ENCODE measurements around the gene ACAD11.
"Not testable (repeated sequence)": the region's sequence is repeated elsewhere in the genome, so short reads cannot be mapped to it uniquely, and the experiment has no call there.

ACAD11 gene

DNA sequence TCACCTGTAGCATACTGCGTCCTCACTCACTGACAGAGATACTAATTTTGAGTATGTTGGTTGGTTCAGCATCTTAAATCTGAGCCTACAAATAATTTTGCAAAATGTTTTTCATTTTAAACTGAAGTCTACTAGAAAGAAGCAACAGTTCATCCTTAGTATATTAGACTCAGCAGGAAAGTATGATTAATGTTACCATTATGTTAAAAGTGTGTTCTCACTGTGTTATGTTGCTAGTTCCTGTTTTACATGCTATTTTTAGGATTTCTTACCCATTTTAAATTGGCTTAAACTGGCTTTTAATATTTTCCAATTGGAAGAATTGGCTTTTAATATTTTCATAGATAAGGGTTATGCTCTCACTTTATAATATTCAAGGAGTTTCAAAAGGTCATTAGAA lies 36.8 kb downstream of the ACAD11 start:
- TF ChIP-seq, protein P1, sequence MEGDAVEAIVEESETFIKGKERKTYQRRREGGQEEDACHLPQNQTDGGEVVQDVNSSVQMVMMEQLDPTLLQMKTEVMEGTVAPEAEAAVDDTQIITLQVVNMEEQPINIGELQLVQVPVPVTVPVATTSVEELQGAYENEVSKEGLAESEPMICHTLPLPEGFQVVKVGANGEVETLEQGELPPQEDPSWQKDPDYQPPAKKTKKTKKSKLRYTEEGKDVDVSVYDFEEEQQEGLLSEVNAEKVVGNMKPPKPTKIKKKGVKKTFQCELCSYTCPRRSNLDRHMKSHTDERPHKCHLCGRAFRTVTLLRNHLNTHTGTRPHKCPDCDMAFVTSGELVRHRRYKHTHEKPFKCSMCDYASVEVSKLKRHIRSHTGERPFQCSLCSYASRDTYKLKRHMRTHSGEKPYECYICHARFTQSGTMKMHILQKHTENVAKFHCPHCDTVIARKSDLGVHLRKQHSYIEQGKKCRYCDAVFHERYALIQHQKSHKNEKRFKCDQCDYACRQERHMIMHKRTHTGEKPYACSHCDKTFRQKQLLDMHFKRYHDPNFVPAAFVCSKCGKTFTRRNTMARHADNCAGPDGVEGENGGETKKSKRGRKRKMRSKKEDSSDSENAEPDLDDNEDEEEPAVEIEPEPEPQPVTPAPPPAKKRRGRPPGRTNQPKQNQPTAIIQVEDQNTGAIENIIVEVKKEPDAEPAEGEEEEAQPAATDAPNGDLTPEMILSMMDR (IDR thresholded peaks at IDR 0.05; ENCODE audit: low read depth, low read length, missing control alignments), result no peak
- no peak for DNase-seq (ENCODE audit: low read depth)
- in situ Hi-C loops (cut with HindIII; ENCODE audit: low sequenced_read_pairs), result no loop called here
- no peak overlapping the region for H3K4me3 ChIP-seq (ENCODE audit: low read depth, low read length)

DNA sequence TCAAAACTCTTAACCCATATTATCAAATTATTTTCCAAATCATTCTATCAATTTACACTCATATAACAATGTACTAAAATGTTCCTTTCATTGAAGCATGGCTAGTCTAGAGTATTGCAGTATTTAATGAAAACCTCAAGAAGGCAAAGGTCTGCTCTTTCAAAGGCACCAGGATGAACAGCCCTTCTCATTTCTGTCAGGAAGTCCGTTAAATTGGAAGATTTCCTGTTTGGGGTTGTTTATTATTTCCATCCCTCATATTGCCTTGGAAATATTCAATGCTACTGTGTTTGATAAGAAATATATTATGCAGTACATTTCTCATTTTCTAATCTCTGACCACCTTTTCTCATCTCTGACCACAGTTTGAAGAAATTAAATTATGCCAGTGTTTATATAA lies 37.5 kb downstream of the ACAD11 start:
- TF ChIP-seq, protein P1 (IDR thresholded peaks at IDR 0.05; ENCODE audit: low read depth, low read length, missing control alignments), result no peak
- in situ Hi-C loops (cut with HindIII; ENCODE audit: low sequenced_read_pairs), result no loop called here
- DNase-seq (ENCODE audit: low read depth), result no peak
- H3K4me3 ChIP-seq (ENCODE audit: low read depth, low read length), result no peak overlapping the region

DNA sequence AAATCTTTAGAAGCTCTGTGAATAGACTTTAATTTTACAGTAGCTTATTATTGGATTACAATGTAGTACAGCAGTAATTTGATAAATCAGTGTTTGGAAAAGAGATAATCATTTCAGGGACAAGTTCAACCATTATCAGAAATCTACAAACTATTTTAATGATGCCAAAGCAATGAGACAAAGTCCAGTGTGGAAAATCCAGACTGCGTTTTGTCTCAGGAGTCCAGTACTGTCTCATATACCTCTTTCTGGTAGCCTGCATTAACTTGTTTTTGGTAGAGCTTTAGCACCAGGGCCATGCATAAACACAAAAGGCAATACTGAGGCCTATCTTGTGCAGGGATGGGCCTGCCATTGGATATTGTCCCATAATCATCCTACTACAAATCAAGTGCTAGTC lies 42.8 kb downstream of the ACAD11 start:
- no peak for DNase-seq (ENCODE audit: low read depth)
- H3K4me3 ChIP-seq (ENCODE audit: low read depth, low read length), result no peak overlapping the region
- in situ Hi-C loops (cut with HindIII; ENCODE audit: low sequenced_read_pairs), result no loop called here
- TF ChIP-seq, protein P1 (IDR thresholded peaks at IDR 0.05; ENCODE audit: low read depth, low read length, missing control alignments), result no peak

DNA sequence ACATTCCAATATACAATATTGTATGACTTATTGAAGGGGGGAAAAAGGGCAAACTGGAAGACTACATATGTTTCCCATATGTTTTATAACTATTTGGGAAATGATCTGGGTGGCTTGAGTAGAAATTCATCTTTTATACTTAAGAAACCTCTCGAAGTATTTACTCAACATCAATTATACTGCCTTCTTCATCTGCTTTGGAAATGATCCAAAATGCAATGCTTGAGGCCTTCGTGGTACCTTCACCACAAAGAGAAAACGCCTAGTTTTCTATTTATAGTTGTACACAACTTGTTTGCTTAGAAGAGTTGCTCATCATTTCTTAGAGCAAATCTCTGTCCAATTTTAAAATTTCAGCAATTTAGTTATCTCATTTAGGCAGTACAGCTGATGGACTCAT lies 43.7 kb downstream of the ACAD11 start:
- TF ChIP-seq, protein P1 (IDR thresholded peaks at IDR 0.05; ENCODE audit: low read depth, low read length, missing control alignments), result no peak
- in situ Hi-C loops (cut with HindIII; ENCODE audit: low sequenced_read_pairs), result no loop called here
- no peak overlapping the region for H3K4me3 ChIP-seq (ENCODE audit: low read depth, low read length)
- DNase-seq (ENCODE audit: low read depth), result no peak

DNA sequence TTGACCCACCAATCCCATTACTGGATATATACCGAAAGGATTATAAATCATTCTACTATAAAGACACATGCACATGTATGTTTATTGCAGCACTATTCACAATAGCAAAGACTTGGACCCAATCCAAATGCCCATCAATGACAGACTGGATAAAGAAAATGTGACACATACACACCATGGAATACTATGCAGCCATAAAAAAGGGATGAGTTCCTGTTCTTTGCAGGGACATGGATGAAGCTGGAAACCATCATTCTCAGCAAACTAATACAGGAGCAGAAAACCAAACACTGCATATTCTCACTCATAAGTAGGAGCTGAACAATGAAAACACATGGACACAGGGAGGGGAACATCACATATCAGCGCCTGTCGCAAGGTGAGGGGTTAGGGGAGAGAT lies 44.3 kb downstream of the ACAD11 start:
- in situ Hi-C loops (cut with HindIII; ENCODE audit: low sequenced_read_pairs); DNase-seq (ENCODE audit: low read depth); H3K4me3 ChIP-seq (ENCODE audit: low read depth, low read length): not testable (repeated sequence)

DNA sequence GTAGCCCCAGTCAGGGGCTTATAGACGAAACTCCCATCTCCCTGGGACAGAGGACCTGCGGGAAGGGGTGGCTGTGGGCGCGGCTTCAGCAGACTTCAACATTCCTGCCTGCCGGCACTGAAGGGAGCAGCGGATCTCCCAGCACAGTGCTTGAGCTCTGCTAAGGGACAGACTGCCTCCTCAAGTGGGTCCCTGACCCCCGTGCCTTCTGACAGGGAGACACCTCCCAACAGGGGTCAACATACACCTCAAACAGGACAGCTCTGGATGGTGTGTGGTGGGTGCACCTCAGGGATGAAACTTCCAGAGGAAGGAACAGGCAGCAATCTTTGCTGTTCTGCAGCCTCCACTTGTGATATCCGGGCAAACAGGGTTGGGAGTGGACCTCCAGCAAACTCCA lies 53.0 kb downstream of the ACAD11 start:
- DNase-seq (ENCODE audit: low read depth); H3K4me3 ChIP-seq (ENCODE audit: low read depth, low read length); in situ Hi-C loops (cut with HindIII; ENCODE audit: low sequenced_read_pairs): not testable (repeated sequence)

DNA sequence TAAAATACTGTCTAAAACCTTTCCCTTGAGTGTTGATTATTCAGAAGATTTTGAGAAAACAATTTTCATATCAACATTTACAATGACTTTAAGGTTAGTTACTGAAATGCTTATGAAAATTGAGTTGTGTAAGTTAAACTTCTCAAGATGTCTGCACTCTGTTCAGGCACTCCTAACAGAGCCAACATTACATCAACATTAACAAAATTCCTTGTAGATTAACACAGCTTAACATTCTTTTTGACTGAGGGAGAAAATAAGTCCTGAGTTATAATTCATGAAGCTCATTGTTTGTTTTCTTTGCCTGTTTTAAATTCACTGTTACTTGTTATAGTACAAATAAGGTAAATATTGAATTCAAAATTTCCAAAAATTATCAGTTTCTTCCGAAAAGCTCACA lies 53.5 kb downstream of the ACAD11 start:
- no peak for DNase-seq (ENCODE audit: low read depth)
- in situ Hi-C loops (cut with HindIII; ENCODE audit: low sequenced_read_pairs), result no loop called here
- H3K4me3 ChIP-seq (ENCODE audit: low read depth, low read length), result no peak overlapping the region
- TF ChIP-seq, protein P1 (IDR thresholded peaks at IDR 0.05; ENCODE audit: low read depth, low read length, missing control alignments), result no peak

DNA sequence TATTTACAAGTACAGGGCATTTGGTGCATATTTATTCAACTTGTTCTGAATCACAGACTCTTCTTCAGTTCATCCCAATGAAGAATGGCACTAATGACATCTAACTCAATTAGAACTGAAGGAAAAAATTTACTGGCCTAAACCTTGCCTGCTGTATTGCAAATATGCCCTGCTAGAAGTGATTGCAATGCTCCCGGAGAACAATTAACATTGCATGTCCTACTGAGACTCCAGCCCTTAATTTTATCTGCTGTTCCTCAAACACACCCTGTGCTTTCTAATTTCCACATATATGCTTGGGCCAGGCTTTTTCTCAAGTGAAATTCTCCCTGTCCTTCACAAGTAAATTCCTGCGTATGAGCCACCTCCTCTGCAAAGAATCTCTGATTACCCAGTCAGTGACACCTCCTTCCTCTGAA lies 54.2 kb downstream of the ACAD11 start:
- TF ChIP-seq, protein P1 (IDR thresholded peaks at IDR 0.05; ENCODE audit: low read depth, low read length, missing control alignments), result no peak
- in situ Hi-C loops (cut with HindIII; ENCODE audit: low sequenced_read_pairs), result no loop called here
- DNase-seq (ENCODE audit: low read depth), result no peak

DNA sequence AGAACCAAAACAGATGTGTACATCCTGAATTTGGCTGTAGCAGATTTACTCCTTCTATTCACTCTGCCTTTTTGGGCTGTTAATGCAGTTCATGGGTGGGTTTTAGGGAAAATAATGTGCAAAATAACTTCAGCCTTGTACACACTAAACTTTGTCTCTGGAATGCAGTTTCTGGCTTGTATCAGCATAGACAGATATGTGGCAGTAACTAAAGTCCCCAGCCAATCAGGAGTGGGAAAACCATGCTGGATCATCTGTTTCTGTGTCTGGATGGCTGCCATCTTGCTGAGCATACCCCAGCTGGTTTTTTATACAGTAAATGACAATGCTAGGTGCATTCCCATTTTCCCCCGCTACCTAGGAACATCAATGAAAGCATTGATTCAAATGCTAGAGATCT lies 59.0 kb downstream of the ACAD11 start:
- DNase-seq (ENCODE audit: low read depth); in situ Hi-C loops (cut with HindIII; ENCODE audit: low sequenced_read_pairs); H3K4me3 ChIP-seq (ENCODE audit: low read depth, low read length): not testable (repeated sequence)

More for the DNA sequence above, 54.2 kb downstream of the ACAD11 start:
- no peak overlapping the region for H3K4me3 ChIP-seq (ENCODE audit: low read depth, low read length)

Measured in astrocyte of the cerebellum (primary cell).